ENCODE data around the gene ZBTB7A.

DNA sequence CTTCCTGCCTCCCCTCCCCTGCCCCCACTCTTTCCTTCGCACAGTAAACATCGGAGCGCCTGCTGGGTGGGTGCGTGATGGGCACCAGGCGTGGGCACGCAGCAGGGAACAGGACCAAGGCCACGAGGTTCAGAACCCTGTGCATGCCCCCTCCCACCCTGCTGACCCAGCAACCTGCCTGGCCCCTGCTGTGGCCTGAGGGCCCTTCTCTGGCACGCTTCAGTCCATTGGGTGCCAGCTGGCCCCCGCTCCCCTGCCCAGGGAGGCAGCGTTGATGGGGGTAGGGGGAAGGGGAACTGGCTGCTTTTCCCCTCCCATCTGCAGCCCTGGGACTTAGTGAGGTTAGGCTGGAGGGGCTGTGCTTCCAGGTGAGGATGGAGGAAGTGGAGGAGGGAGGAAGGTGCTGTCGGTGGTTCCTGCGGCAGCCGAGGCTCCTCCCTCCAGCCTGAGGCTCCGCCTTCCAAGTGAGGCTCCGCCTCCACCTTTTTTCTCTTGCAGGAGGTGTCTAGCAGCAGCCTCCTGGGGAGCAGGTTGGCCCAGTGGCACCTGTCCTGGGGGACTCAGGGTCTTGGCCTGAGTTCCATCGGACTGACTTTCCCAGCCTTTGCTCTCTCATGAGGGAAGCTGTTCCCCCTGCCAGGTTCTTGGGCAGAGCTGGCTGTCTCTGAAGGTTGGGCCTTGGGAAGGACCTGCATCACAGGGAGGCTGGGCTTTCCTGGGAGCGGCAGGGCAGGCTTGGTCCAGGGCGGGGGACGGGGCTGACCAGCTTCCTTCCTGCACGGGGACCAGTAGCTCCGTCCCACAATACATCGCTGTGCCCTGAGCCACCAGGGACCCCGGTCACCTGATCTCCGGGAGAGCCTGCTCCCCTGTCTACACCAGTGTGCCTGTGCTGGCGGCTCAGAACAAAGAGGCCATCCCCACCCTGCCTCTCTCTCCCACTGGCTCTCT, 51.9 kb downstream of the ZBTB7A start:
- no peak for TF ChIP-seq POLR2A (IDR thresholded peaks at IDR 0.05)
- TF ChIP-seq, protein P1, sequence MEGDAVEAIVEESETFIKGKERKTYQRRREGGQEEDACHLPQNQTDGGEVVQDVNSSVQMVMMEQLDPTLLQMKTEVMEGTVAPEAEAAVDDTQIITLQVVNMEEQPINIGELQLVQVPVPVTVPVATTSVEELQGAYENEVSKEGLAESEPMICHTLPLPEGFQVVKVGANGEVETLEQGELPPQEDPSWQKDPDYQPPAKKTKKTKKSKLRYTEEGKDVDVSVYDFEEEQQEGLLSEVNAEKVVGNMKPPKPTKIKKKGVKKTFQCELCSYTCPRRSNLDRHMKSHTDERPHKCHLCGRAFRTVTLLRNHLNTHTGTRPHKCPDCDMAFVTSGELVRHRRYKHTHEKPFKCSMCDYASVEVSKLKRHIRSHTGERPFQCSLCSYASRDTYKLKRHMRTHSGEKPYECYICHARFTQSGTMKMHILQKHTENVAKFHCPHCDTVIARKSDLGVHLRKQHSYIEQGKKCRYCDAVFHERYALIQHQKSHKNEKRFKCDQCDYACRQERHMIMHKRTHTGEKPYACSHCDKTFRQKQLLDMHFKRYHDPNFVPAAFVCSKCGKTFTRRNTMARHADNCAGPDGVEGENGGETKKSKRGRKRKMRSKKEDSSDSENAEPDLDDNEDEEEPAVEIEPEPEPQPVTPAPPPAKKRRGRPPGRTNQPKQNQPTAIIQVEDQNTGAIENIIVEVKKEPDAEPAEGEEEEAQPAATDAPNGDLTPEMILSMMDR (IDR thresholded peaks at IDR 0.05), result no peak

Measured in right lobe of liver (tissue), 4 donors.